ENCODE measurements around the gene SRSF3.

Gene SRSF3

DNA sequence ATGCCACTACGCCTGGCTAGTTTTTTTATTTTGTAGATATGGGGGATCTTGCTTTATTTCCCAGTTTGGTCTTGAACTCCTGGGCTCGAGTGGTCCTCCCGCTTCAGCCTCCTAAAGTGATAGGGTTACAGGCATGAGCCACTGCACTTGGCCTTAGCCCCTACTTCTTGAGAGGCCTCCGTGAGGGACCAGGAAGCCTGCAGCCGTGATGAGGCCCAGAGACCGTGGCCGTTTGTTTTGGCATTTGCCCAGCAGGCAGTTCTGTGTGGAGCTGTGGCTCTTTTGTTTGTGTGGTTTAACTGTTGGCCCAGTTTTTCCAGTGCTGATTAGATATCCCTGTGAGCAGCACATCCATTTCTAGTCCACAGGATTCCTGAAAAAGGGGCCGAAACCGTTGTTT, 39.8 kb downstream of the SRSF3 start (continued):
- TF ChIP-seq, protein P1, sequence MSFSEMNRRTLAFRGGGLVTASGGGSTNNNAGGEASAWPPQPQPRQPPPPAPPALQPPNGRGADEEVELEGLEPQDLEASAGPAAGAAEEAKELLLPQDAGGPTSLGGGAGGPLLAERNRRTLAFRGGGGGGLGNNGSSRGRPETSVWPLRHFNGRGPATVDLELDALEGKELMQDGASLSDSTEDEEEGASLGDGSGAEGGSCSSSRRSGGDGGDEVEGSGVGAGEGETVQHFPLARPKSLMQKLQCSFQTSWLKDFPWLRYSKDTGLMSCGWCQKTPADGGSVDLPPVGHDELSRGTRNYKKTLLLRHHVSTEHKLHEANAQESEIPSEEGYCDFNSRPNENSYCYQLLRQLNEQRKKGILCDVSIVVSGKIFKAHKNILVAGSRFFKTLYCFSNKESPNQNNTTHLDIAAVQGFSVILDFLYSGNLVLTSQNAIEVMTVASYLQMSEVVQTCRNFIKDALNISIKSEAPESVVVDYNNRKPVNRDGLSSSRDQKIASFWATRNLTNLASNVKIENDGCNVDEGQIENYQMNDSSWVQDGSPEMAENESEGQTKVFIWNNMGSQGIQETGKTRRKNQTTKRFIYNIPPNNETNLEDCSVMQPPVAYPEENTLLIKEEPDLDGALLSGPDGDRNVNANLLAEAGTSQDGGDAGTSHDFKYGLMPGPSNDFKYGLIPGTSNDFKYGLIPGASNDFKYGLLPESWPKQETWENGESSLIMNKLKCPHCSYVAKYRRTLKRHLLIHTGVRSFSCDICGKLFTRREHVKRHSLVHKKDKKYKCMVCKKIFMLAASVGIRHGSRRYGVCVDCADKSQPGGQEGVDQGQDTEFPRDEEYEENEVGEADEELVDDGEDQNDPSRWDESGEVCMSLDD (tag by site-specific recombination; IDR thresholded peaks at IDR 0.05) = no peak
- no peak for TF ChIP-seq ZNF223 (tag by site-specific recombination; IDR thresholded peaks at IDR 0.05)
- TF ChIP-seq ZNF600 (tag by site-specific recombination; IDR thresholded peaks at IDR 0.05) = 0 out of 2 replicates have a peak, but pooled peaks have one; percentile 45
- TF ChIP-seq ZNF121 (tag by site-specific recombination; IDR thresholded peaks at IDR 0.05) = no peak
- TF ChIP-seq GLI2 (tag by site-specific recombination; IDR thresholded peaks at IDR 0.05; ENCODE audit: borderline replicate concordance, low read depth) = no peak
- TF ChIP-seq EGR2 (tag by site-specific recombination; IDR thresholded peaks at IDR 0.05; ENCODE audit: low read depth) = no peak
- TF ChIP-seq, protein P2, sequence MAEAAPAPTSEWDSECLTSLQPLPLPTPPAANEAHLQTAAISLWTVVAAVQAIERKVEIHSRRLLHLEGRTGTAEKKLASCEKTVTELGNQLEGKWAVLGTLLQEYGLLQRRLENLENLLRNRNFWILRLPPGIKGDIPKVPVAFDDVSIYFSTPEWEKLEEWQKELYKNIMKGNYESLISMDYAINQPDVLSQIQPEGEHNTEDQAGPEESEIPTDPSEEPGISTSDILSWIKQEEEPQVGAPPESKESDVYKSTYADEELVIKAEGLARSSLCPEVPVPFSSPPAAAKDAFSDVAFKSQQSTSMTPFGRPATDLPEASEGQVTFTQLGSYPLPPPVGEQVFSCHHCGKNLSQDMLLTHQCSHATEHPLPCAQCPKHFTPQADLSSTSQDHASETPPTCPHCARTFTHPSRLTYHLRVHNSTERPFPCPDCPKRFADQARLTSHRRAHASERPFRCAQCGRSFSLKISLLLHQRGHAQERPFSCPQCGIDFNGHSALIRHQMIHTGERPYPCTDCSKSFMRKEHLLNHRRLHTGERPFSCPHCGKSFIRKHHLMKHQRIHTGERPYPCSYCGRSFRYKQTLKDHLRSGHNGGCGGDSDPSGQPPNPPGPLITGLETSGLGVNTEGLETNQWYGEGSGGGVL (tag by site-specific recombination; IDR thresholded peaks at IDR 0.05) = no peak
- TF ChIP-seq, protein P3, sequence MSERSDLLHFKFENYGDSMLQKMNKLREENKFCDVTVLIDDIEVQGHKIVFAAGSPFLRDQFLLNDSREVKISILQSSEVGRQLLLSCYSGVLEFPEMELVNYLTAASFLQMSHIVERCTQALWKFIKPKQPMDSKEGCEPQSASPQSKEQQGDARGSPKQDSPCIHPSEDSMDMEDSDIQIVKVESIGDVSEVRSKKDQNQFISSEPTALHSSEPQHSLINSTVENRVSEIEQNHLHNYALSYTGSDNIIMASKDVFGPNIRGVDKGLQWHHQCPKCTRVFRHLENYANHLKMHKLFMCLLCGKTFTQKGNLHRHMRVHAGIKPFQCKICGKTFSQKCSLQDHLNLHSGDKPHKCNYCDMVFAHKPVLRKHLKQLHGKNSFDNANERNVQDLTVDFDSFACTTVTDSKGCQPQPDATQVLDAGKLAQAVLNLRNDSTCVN (tag by site-specific recombination; optimal IDR thresholded peaks at IDR 0.05) = no peak
- TF ChIP-seq ZNF394 (tag by site-specific recombination; IDR thresholded peaks at IDR 0.05; ENCODE audit: borderline replicate concordance) = no peak

DNA sequence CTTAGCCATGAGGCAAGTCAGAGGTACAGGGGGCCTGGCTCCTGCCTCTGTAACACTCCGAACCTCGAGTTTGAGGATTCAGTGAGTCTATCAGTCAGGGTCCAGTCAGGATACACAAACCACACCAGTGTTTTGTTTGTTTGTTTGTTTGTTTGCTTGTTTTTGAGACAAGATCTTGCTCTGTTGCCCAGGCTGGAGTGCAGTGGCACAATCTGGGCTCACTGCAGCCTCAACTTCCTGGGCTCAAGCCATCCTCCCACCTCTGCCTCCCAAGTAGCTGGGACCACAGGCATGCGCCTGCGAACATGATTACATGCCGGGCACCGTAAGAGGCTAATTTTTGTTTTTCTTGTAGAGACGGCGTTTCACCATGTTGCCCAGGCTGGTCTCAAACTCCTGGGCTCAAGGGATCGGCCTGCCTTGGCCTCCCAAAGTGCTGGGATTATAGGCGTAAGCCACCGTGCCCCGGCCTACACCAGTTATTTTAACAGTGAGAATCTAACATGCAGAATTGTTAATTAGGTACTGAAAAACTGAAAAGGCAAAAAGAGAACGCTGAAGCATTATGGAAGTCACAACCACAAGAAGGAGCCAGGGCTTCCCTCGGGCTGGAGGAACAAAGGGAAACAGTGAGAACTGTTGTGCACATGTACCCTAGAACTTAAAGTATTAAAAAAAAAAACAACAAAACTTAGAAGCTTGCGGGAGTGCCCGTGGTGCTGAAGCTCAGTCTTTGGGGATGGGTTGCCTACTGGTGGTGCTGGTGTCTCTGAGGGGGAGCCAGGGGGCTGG, 40.4 kb downstream of the SRSF3 start:
- CTCF ChIA-PET = interaction anchor here (0.6 to 1.6 kb wide), 4 partner anchors 10 to 326 kb away, joined by 3 to 4 read pairs (median 3); no protein-coding TSS in a partner anchor
- no peak for TF ChIP-seq ZNF214 (tag by site-specific recombination; IDR thresholded peaks at IDR 0.05; ENCODE audit: borderline replicate concordance)
- 0 out of 2 replicates have a peak, but pooled peaks have one; percentile 21 for TF ChIP-seq ZBTB17 (tag by site-specific recombination; IDR thresholded peaks at IDR 0.05)

DNA sequence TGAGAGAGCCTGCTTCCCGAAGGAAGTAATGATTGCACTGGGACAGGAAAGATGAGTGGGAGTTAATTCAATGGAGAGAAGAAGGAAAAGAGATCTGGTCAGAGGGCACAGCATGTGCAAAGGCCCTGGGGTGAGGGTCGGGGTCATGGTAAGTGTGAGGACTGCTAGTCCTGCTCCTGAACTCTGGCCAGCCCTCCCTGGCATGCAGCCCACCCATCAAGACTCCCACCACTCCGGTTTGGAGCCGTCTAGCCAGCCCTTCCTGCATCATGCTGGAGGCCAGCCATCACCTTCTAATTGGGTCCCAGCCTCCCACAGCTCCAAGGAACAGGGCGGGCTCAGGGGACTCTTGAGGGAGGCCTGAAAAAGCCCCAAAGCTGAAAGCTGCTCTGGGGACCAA, 42.1 kb downstream of the SRSF3 start:
- 0 out of 2 replicates have a peak, but pooled peaks cover 3% of the 10 kb centered on the region for H3K4me1 ChIP-seq (ENCODE audit: control insufficient read depth, insufficient read depth, low read length)
- POLR2A ChIA-PET = interaction anchor here (0.6 kb wide), 1 partner anchor 34 kb away, joined by 3 read pairs; no protein-coding TSS in a partner anchor
- H3K4me3 ChIP-seq (ENCODE audit: low read depth, low read length) = no peak overlapping the region
- CTCF ChIA-PET = interaction anchor here (0.7 to 1.7 kb wide), 5 partner anchors 13 to 130 kb away, joined by 3 to 5 read pairs (median 4); no protein-coding TSS in a partner anchor
- H3K27ac ChIP-seq (ENCODE audit: extremely low read depth, low read depth, low read length) = no peak overlapping the region
- no peaks in the 10 kb centered on the region for H3K36me3 ChIP-seq (ENCODE audit: control insufficient read depth in 2 of 2, insufficient read depth in 1 of 2, low read length in 2 of 2)
- TF ChIP-seq ZNF623 (tag by site-specific recombination; IDR thresholded peaks at IDR 0.05) = peak; percentile 98
- TF ChIP-seq ZBTB8A (tag by site-specific recombination; IDR thresholded peaks at IDR 0.05) = no peak
- TF ChIP-seq ZNF394 (tag by site-specific recombination; IDR thresholded peaks at IDR 0.05; ENCODE audit: borderline replicate concordance) = no peak
- no peaks in the 10 kb centered on the region for H3K9me3 ChIP-seq (ENCODE audit: control insufficient read depth, insufficient read depth, low read depth, low read length)

More for the DNA sequence above, 40.4 kb downstream of the SRSF3 start:
- Histone ChIP-seq H3K4me3 (ENCODE audit: low read depth, low read length) (no peak overlapping the region), H3K9me3 (ENCODE audit: control insufficient read depth, insufficient read depth, low read depth, low read length) (no peaks in the 10 kb centered on the region), H3K27ac (ENCODE audit: extremely low read depth, low read depth, low read length) (peak overlapping the region; percentile 47), H3K4me1 (ENCODE audit: control insufficient read depth, insufficient read depth, low read length) (0 out of 2 replicates have a peak, but pooled peaks cover 3% of the 10 kb centered on the region), H3K36me3 (ENCODE audit: control insufficient read depth in 2 of 2, insufficient read depth in 1 of 2, low read length in 2 of 2) (no peaks in the 10 kb centered on the region)
- POLR2A ChIA-PET = interaction anchor here (0.9 to 1.0 kb wide), 2 partner anchors 44 to 676 kb away, joined by 3 to 4 read pairs; partner anchors contain the start of gene CDKN1A
